ENCODE results near the gene TMEM127.

GRCh38 chr2:96264656-96265348 is 995 bp downstream of the TMEM127 start:
- TF ChIP-seq CTCF (IDR thresholded peaks at IDR 0.05) (no peak), POLR2A (IDR thresholded peaks at IDR 0.05) (no peak)

Measured in vagina (tissue), 2 donors.